Kidney (tissue), 14 donors: ENCODE data around the gene STPG2. TPM values are rescaled to one million over a fixed set of nuclear protein-coding genes. Genes with fewer than 3 reads are reported as not detected.

Source experiments
- DNase-seq, 5 donors: peaks; one replicate each; pipeline ENCODE4 v3.0.0-alpha.2; 2013 to 2020
- FAIRE-seq: peaks from 2 replicates; lab custom pipeline; 2012; peaks lifted over from hg19 to GRCh38; lab: Jason Lieb, UNC
- H3K27ac ChIP-seq, 2 donors: one replicate each; pipeline ENCODE4 v1.7.0; 2013; ENCODE audit warnings: low read depth in 2 of 2, low read length in 2 of 2, inconsistent platforms in 1 of 2
- H3K27me3 ChIP-seq: one replicate; pipeline ENCODE4 v1.7.1; 2013; ENCODE audit warnings: low read length, inconsistent platforms; ENCODE audit not compliant: control insufficient read depth, insufficient read depth
- H3K36me3 ChIP-seq, 3 donors: one replicate each; pipeline versions ENCODE4 v1.7.0 to v1.7.1; 2013; ENCODE audit warnings: low read length in 3 of 3, control low read depth in 1 of 3, inconsistent platforms in 1 of 3; ENCODE audit not compliant: insufficient read depth in 3 of 3, control insufficient read depth in 2 of 3
- H3K4me1 ChIP-seq, 3 donors: one replicate each; pipeline versions ENCODE4 v1.7.0 to v1.7.1; 2013; ENCODE audit warnings: low read length in 3 of 3, inconsistent platforms in 1 of 3, low read depth in 1 of 3; ENCODE audit not compliant: control insufficient read depth in 2 of 3, insufficient read depth in 2 of 3
- H3K4me3 ChIP-seq, 3 donors: one replicate each; pipeline versions ENCODE4 v1.7.0 to v1.8.1; 2013; ENCODE audit warnings: low read length in 3 of 3, control low read depth in 1 of 3, inconsistent platforms in 1 of 3
- H3K9ac ChIP-seq, 3 donors: one replicate each; pipeline versions ENCODE4 v1.7.0 to v1.7.1; 2013; ENCODE audit warnings: low read length in 3 of 3, control low read depth in 1 of 3, inconsistent platforms in 1 of 3
- H3K9me3 ChIP-seq, 3 donors: one replicate each; pipeline versions ENCODE4 v1.7.0 to v1.7.1; 2013; ENCODE audit warnings: low read length in 3 of 3, control low read depth in 1 of 3, inconsistent platforms in 1 of 3; ENCODE audit not compliant: control insufficient read depth in 2 of 3, insufficient read depth in 1 of 3
- CTCF ChIP-seq: IDR thresholded peaks from 3 replicates; pipeline ENCODE4 v1.5.1; 2012; ENCODE audit warnings: mild to moderate bottlenecking, moderate library complexity, borderline replicate concordance; ENCODE audit not compliant: insufficient read depth; ENCODE audit errors: extremely low read depth
- intact Hi-C: fragments of 100-400 bp; cut with DNase I; formaldehyde crosslinking; loops from one replicate; pipeline ENCODE4 v1.11.1; 2022
- polyA plus RNA-seq: library from polyadenylated mRNA; stranded (reverse); fragments of 350-450 nt; fragmentation: Illumina TruSeq; extraction: RNeasy Lipid Tissue Mini Kit (QIAGEN cat#74804); gene quantifications from one replicate; pipeline ENCODE4 v1.2.3, GENCODE V29; 2014; ENCODE audit warnings: low read depth, low replicate concordance; ENCODE audit not compliant: insufficient read depth
- total RNA-seq: library from RNA; stranded (reverse); fragmentation: NEBNext Ultra II Directional; extraction: Animal tissue kit (Norgen Biotek cat#: 25700); gene quantifications from one replicate; pipeline ENCODE4 v1.2.1, GENCODE V29; 2021
- donor health status: control.
- donor health status: control.
- donor health status: control.
- donor health status: control.
- donor health status: control.
- donor health status: DM: yes; HTN: yes; CAD: no.
- donor health status: Normal renal cell carcinoma (clear cell type).

Gene STPG2
- total and polyA plus RNA-seq, 2 donors from 2014 or later, result 0.43 to 1.1 TPM

- intact Hi-C loops, result no loop called here
- Histone ChIP-seq H3K4me1 (peaks cover 0 to 2% (median 0%) of the 10 kb centered on the region in 3 donors), H3K36me3 (no peaks in the 10 kb centered on the region), H3K9ac (no peak overlapping the region), H3K4me3 (no peak overlapping the region), H3K9me3 (no peaks in the 10 kb centered on the region), H3K27ac (no peak overlapping the region), H3K27me3 (no peaks in the 10 kb centered on the region)
- no peak for FAIRE-seq
- TF ChIP-seq CTCF, result no peak
- DNase-seq, result no peak
Observed at GRCh38 chr4:98179951-98180350, 36.7 kb upstream of the STPG2 start.

- H3K27ac ChIP-seq, result no peak overlapping the region
- no peak overlapping the region for H3K4me3 ChIP-seq
- H3K4me1 ChIP-seq, result peaks cover 0 to 7% (median 2%) of the 10 kb centered on the region in 3 donors
- no peaks in the 10 kb centered on the region for H3K36me3 ChIP-seq
- intact Hi-C loops, result no loop called here
- TF ChIP-seq CTCF, result no peak
- no peaks in the 10 kb centered on the region for H3K27me3 ChIP-seq
- FAIRE-seq (no peak), DNase-seq (no peak)
- H3K9ac ChIP-seq, result no peak overlapping the region
- H3K9me3 ChIP-seq, result no peaks in the 10 kb centered on the region
Observed at GRCh38 chr4:98176531-98176930, 33.3 kb upstream of the STPG2 start.

- no peak for TF ChIP-seq CTCF
- no peak overlapping the region for H3K4me3 ChIP-seq
- peak; percentile 25 for FAIRE-seq
- H3K9ac ChIP-seq, result no peak overlapping the region
- H3K9me3 ChIP-seq, result no peaks in the 10 kb centered on the region
- no peak overlapping the region for H3K27ac ChIP-seq
- intact Hi-C loops, result no loop called here
- DNase-seq, result peak in 1 of 5 donors; percentile 13
- H3K27me3 ChIP-seq, result no peaks in the 10 kb centered on the region
- H3K4me1 ChIP-seq, result peaks cover 0 to 14% (median 5%) of the 10 kb centered on the region in 3 donors
- H3K36me3 ChIP-seq, result no peaks in the 10 kb centered on the region
Observed at GRCh38 chr4:98170035-98170434, 26.8 kb upstream of the STPG2 start.

- H3K27me3 ChIP-seq, result no peaks in the 10 kb centered on the region
- no peaks in the 10 kb centered on the region for H3K36me3 ChIP-seq
- no peak overlapping the region for H3K9ac ChIP-seq
- H3K4me3 ChIP-seq, result no peak overlapping the region
- intact Hi-C loops, result no loop called here
- peak overlapping the region; percentile 20 to 55 for H3K27ac ChIP-seq
- FAIRE-seq (no peak), DNase-seq (no peak)
- H3K4me1 ChIP-seq, result peaks cover 0 to 7% (median 7%) of the 10 kb centered on the region in 3 donors
- H3K9me3 ChIP-seq, result no peaks in the 10 kb centered on the region
- TF ChIP-seq CTCF, result no peak
Observed at GRCh38 chr4:98166731-98167041, 23.4 kb upstream of the STPG2 start.
